ENCODE results near the gene FYN.

The FYN gene

DNA sequence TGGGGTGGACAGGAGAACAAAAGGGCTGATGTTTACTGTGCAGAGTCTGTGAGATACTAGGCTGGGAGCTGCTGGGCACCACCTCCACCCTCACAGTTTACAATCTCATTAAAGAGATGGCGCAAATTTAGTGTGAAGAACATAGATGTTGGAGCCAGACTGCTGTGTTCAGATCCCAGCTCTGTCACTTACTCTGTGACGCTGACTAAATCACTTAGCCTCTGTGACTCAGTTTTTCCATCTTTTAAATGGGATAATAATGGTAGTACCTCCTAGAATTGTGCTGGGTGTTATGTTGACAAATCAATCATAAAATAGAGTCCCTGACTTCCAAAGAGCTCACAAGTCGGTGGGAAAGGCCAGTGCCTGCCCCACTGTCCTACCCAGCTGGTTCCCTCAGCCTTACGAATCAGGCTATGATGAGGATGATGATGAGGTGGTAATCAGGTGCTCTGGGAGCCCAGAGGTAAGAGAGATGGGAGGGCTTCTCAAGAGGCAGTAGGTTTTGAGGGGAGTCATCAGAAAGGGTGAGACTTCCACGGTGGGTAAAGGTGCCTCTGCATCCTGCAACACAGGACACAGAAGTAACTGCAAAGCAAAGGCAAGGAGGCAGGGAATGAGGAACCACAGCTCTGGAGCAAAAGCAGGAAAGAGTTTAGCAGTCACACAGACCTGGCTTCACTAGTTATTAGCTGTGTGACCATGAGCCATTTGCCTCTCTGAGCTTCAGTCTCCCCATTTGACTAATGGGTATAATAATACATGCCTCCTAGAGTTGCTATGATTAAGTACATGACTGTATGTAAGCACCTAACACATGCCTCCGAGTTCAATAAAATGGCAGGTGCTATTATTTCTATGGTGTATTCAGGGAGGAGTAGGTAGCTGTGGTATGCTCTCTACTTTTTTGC lies 8.9 kb downstream of the FYN start:
- Histone ChIP-seq H3K4me2 (ENCODE audit: low read length) (no peak overlapping the region), H3K27me3 (ENCODE audit: control insufficient read depth, low read length) (no peaks in the 10 kb centered on the region), H4K20me1 (ENCODE audit: control insufficient read depth, insufficient read depth, low read depth, low read length) (no peaks in the 10 kb centered on the region), H3K27ac (ENCODE audit: low read depth, low read length) (no peak overlapping the region), H3K9me2 (replicated peaks; ENCODE audit: control insufficient read depth, low read length) (no peaks in the 10 kb centered on the region), H3K36me3 (ENCODE audit: control insufficient read depth, low read length) (no peaks in the 10 kb centered on the region), H3K9me3 (ENCODE audit: control insufficient read depth, insufficient read depth, low read length) (no peaks in the 10 kb centered on the region), H3F3A (ENCODE audit: control insufficient read depth, insufficient read depth) (no peaks in the 10 kb centered on the region), H3K4me1 (ENCODE audit: control insufficient read depth, low read length) (no peaks in the 10 kb centered on the region), H3K79me2 (ENCODE audit: control insufficient read depth, low read length) (peaks cover 13% of the 10 kb centered on the region), H3K4me3 (ENCODE audit: low read length) (no peak overlapping the region)
- no peak for TF ChIP-seq EZH2phosphoT487 (IDR thresholded peaks at IDR 0.05; ENCODE audit: borderline replicate concordance, low read length)
- no peak for TF ChIP-seq CTCF (IDR thresholded peaks at IDR 0.05; ENCODE audit: low read depth, low read length, poor library complexity, severe bottlenecking)

GRCh38 chr6:111862741-111863140 lies 10.5 kb downstream of the FYN start:
- TF ChIP-seq CTCF (IDR thresholded peaks at IDR 0.05; ENCODE audit: low read depth, low read length, poor library complexity, severe bottlenecking) (no peak), EZH2phosphoT487 (IDR thresholded peaks at IDR 0.05; ENCODE audit: borderline replicate concordance, low read length) (no peak)
- no peaks in the 10 kb centered on the region for H3K9me3 ChIP-seq (ENCODE audit: control insufficient read depth, insufficient read depth, low read length)
- peaks cover 3% of the 10 kb centered on the region; the same call in 1 of the 2 replicates for H3K79me2 ChIP-seq (ENCODE audit: control insufficient read depth, low read length)
- no peaks in the 10 kb centered on the region for H3F3A ChIP-seq (ENCODE audit: control insufficient read depth, insufficient read depth)
- H4K20me1 ChIP-seq (ENCODE audit: control insufficient read depth, insufficient read depth, low read depth, low read length) = no peaks in the 10 kb centered on the region
- H3K9me2 ChIP-seq (replicated peaks; ENCODE audit: control insufficient read depth, low read length) = no peaks in the 10 kb centered on the region
- H3K4me3 ChIP-seq (ENCODE audit: low read length) = no peak overlapping the region
- H3K36me3 ChIP-seq (ENCODE audit: control insufficient read depth, low read length) = no peaks in the 10 kb centered on the region
- H3K4me2 ChIP-seq (ENCODE audit: low read length) = no peak overlapping the region
- H3K4me1 ChIP-seq (ENCODE audit: control insufficient read depth, low read length) = no peaks in the 10 kb centered on the region
- H3K27ac ChIP-seq (ENCODE audit: low read depth, low read length) = no peak overlapping the region
- no peaks in the 10 kb centered on the region for H3K27me3 ChIP-seq (ENCODE audit: control insufficient read depth, low read length)

GRCh38 chr6:111862314-111862713 lies 10.9 kb downstream of the FYN start:
- H3K4me3 ChIP-seq (ENCODE audit: low read length) = no peak overlapping the region
- no peaks in the 10 kb centered on the region for H3K9me2 ChIP-seq (replicated peaks; ENCODE audit: control insufficient read depth, low read length)
- H3K4me1 ChIP-seq (ENCODE audit: control insufficient read depth, low read length) = no peaks in the 10 kb centered on the region
- H3F3A ChIP-seq (ENCODE audit: control insufficient read depth, insufficient read depth) = no peaks in the 10 kb centered on the region
- H3K9me3 ChIP-seq (ENCODE audit: control insufficient read depth, insufficient read depth, low read length) = no peaks in the 10 kb centered on the region
- H3K4me2 ChIP-seq (ENCODE audit: low read length) = no peak overlapping the region
- H3K27ac ChIP-seq (ENCODE audit: low read depth, low read length) = no peak overlapping the region
- TF ChIP-seq EZH2phosphoT487 (IDR thresholded peaks at IDR 0.05; ENCODE audit: borderline replicate concordance, low read length) = no peak
- no peak for TF ChIP-seq CTCF (IDR thresholded peaks at IDR 0.05; ENCODE audit: low read depth, low read length, poor library complexity, severe bottlenecking)
- H3K79me2 ChIP-seq (ENCODE audit: control insufficient read depth, low read length) = peaks cover 3% of the 10 kb centered on the region; the same call in 1 of the 2 replicates
- no peaks in the 10 kb centered on the region for H3K27me3 ChIP-seq (ENCODE audit: control insufficient read depth, low read length)
- H3K36me3 ChIP-seq (ENCODE audit: control insufficient read depth, low read length) = no peaks in the 10 kb centered on the region
- no peaks in the 10 kb centered on the region for H4K20me1 ChIP-seq (ENCODE audit: control insufficient read depth, insufficient read depth, low read depth, low read length)

Data from DOHH2 (cell line).